ENCODE data around the gene SPRR2D. TPM values are rescaled to one million over a fixed set of nuclear protein-coding genes. Genes with fewer than 3 reads are reported as not detected.

SPRR2D gene
- total and polyA plus RNA-seq, 10 of the 15 experiments (the other 5 are each of a cell fraction or from before 2014, with no cell fraction given), result 0.44 TPM; not detected in 9

- no peak overlapping the region for H3K4me3 ChIP-seq
- H4K20me1 ChIP-seq (ENCODE audit: control insufficient read depth, insufficient read depth), result no peaks in the 10 kb centered on the region
- ChIA-PET RAD21 (ENCODE audit: unreplicated experiment) (no interaction called here), POLR2A (no interaction called here), SMC1A (ENCODE audit: uncharacterized antibody, unreplicated experiment) (interaction anchor here (0.8 kb wide), 1 partner anchor 10 kb away, joined by 4 read pairs; no protein-coding TSS in a partner anchor), CTCF (interaction anchor here (0.7 to 1.3 kb wide), 5 partner anchors 9 to 162 kb away, joined by 3 read pairs; no protein-coding TSS in a partner anchor)
- FAIRE-seq, result no peak
- no TSS peak for BruUV-seq (replicated peaks)
- in situ Hi-C loops (cut with MboI), result no loop called here
- H3K9ac ChIP-seq (ENCODE audit: control insufficient read depth, insufficient read depth, low read length), result no peak overlapping the region
- no peak overlapping the region for H2AFZ ChIP-seq (ENCODE audit: control insufficient read depth, low read depth, low read length)
- DNase-seq (ENCODE audit: low read depth, low spot score), result no peak
- no peaks in the 10 kb centered on the region for H3K9me3 ChIP-seq (replicated peaks; ENCODE audit: control insufficient read depth, insufficient read depth, low read length)
- no peaks in the 10 kb centered on the region; the same call in 1 of the 2 replicates for H3K4me1 ChIP-seq (ENCODE audit: control insufficient read depth, insufficient read depth, low read length)
- H3K27me3 ChIP-seq (replicated peaks in 1 of 2; ENCODE audit: control insufficient read depth in 2 of 2, insufficient read depth in 2 of 2, low read length in 1 of 2), result no peaks in the 10 kb centered on the region
- no peak for ATAC-seq
- 0% methylated on average over 2 of the region's 2 CpGs for WGBS (ENCODE audit: insufficient coverage, insufficient replicate concordance, low lambda C conversion rate, missing lambda C conversion rate)
- H3K79me2 ChIP-seq (ENCODE audit: control insufficient read depth, insufficient read depth, low read length), result no peaks in the 10 kb centered on the region
- TF ChIP-seq, protein P1, sequence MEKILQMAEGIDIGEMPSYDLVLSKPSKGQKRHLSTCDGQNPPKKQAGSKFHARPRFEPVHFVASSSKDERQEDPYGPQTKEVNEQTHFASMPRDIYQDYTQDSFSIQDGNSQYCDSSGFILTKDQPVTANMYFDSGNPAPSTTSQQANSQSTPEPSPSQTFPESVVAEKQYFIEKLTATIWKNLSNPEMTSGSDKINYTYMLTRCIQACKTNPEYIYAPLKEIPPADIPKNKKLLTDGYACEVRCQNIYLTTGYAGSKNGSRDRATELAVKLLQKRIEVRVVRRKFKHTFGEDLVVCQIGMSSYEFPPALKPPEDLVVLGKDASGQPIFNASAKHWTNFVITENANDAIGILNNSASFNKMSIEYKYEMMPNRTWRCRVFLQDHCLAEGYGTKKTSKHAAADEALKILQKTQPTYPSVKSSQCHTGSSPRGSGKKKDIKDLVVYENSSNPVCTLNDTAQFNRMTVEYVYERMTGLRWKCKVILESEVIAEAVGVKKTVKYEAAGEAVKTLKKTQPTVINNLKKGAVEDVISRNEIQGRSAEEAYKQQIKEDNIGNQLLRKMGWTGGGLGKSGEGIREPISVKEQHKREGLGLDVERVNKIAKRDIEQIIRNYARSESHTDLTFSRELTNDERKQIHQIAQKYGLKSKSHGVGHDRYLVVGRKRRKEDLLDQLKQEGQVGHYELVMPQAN (conservative IDR thresholded peaks at IDR 0.05), result no peak
- TF ChIP-seq FOXK2 (IDR thresholded peaks at IDR 0.05) (no peak), CBFB (IDR thresholded peaks at IDR 0.05; ENCODE audit: low read depth) (no peak), ZBTB4 (CRISPR knock-in tag; IDR thresholded peaks at IDR 0.05) (no peak), WRNIP1 (IDR thresholded peaks at IDR 0.05; ENCODE audit: borderline replicate concordance, low read depth, low read length) (no peak), NRF1 (conservative IDR thresholded peaks at IDR 0.05; ENCODE audit: low read depth, low read length) (no peak)
- intact Hi-C loops (cut with micrococcal nuclease; ENCODE audit: unreplicated experiment), result no loop called here
- no peaks in the 10 kb centered on the region for H3K36me3 ChIP-seq (ENCODE audit: control insufficient read depth in 2 of 2, insufficient read depth in 2 of 2, low read length in 1 of 2)
- no peak overlapping the region for H3K4me2 ChIP-seq (ENCODE audit: control insufficient read depth, insufficient read depth)
- H3K27ac ChIP-seq (ENCODE audit: control insufficient read depth, insufficient read depth), result no peak overlapping the region
These were observed 17.2 kb upstream of the SPRR2D start for GRCh38 chr1:153058154-153058553.
